ENCODE results near the gene CLDN18. TPM values are rescaled to one million over a fixed set of nuclear protein-coding genes. Genes with fewer than 3 reads are reported as not detected.

CLDN18 gene
- total and polyA plus RNA-seq, 10 of the 15 experiments (the other 5 are each of a cell fraction or from before 2014, with no cell fraction given) = 0.05 to 0.28 (median 0.18) TPM; not detected in 1

DNA sequence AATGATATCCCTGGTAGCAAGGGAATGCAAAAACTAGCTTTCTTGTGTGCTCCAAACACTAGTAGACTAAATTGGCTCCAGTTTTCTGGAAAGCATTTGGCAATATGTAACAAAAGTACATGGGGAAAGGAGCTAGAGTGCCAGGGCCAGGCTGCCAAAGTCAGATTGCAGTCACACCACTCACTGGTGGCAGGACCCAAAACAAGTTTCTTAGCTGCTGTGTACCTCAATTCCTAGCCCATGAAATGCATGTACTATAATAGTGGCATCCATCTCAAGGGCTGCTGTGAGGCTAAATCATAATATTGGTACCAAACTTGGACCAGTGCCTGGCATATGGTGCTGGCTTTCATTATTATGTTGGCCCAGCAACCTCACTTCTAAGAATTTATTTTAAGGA, 49.3 kb downstream of the CLDN18 start:
- peaks cover 16% of the 10 kb centered on the region for H3K4me1 ChIP-seq (ENCODE audit: control insufficient read depth, insufficient read depth, low read length)
- no peak overlapping the region for H3K4me3 ChIP-seq
- H3K79me2 ChIP-seq (ENCODE audit: control insufficient read depth, insufficient read depth, low read length) = no peaks in the 10 kb centered on the region
- ChIA-PET CTCF (interaction anchor here (0.9 to 2.9 kb wide), 5 partner anchors 7 to 953 kb away, joined by 3 to 14 read pairs (median 3); no protein-coding TSS in a partner anchor), POLR2A (no interaction called here), RAD21 (ENCODE audit: unreplicated experiment) (no interaction called here), SMC1A (ENCODE audit: uncharacterized antibody, unreplicated experiment) (interaction anchor here (1.0 to 1.4 kb wide), 2 partner anchors 8 to 9 kb away, joined by 3 to 4 read pairs; no protein-coding TSS in a partner anchor)
- DNase-seq (ENCODE audit: low read depth, low spot score) (no peak), FAIRE-seq (no peak), ATAC-seq (no peak)
- no peak for TF ChIP-seq GABPA (IDR thresholded peaks at IDR 0.05; ENCODE audit: low read depth)
- TF ChIP-seq RFX5 (IDR thresholded peaks at IDR 0.05; ENCODE audit: low read depth, low read length) = no peak
- no peak for TF ChIP-seq SUPT20H (IDR thresholded peaks at IDR 0.05; ENCODE audit: borderline replicate concordance, control insufficient read depth, low read depth, low read length)
- TF ChIP-seq, protein P1, sequence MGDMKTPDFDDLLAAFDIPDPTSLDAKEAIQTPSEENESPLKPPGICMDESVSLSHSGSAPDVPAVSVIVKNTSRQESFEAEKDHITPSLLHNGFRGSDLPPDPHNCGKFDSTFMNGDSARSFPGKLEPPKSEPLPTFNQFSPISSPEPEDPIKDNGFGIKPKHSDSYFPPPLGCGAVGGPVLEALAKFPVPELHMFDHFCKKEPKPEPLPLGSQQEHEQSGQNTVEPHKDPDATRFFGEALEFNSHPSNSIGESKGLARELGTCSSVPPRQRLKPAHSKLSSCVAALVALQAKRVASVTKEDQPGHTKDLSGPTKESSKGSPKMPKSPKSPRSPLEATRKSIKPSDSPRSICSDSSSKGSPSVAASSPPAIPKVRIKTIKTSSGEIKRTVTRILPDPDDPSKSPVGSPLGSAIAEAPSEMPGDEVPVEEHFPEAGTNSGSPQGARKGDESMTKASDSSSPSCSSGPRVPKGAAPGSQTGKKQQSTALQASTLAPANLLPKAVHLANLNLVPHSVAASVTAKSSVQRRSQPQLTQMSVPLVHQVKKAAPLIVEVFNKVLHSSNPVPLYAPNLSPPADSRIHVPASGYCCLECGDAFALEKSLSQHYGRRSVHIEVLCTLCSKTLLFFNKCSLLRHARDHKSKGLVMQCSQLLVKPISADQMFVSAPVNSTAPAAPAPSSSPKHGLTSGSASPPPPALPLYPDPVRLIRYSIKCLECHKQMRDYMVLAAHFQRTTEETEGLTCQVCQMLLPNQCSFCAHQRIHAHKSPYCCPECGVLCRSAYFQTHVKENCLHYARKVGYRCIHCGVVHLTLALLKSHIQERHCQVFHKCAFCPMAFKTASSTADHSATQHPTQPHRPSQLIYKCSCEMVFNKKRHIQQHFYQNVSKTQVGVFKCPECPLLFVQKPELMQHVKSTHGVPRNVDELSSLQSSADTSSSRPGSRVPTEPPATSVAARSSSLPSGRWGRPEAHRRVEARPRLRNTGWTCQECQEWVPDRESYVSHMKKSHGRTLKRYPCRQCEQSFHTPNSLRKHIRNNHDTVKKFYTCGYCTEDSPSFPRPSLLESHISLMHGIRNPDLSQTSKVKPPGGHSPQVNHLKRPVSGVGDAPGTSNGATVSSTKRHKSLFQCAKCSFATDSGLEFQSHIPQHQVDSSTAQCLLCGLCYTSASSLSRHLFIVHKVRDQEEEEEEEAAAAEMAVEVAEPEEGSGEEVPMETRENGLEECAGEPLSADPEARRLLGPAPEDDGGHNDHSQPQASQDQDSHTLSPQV (IDR thresholded peaks at IDR 0.05) = no peak
- no peak for TF ChIP-seq ZNF384 (IDR thresholded peaks at IDR 0.05; ENCODE audit: borderline replicate concordance, low read depth, low read length)
- no peak for TF ChIP-seq CHD4 (IDR thresholded peaks at IDR 0.05)
- no peak for TF ChIP-seq JUND (IDR thresholded peaks at IDR 0.05; ENCODE audit: low read depth, low read length)
- no peak for TF ChIP-seq FOXK2 (IDR thresholded peaks at IDR 0.05)
- TF ChIP-seq, protein P2, sequence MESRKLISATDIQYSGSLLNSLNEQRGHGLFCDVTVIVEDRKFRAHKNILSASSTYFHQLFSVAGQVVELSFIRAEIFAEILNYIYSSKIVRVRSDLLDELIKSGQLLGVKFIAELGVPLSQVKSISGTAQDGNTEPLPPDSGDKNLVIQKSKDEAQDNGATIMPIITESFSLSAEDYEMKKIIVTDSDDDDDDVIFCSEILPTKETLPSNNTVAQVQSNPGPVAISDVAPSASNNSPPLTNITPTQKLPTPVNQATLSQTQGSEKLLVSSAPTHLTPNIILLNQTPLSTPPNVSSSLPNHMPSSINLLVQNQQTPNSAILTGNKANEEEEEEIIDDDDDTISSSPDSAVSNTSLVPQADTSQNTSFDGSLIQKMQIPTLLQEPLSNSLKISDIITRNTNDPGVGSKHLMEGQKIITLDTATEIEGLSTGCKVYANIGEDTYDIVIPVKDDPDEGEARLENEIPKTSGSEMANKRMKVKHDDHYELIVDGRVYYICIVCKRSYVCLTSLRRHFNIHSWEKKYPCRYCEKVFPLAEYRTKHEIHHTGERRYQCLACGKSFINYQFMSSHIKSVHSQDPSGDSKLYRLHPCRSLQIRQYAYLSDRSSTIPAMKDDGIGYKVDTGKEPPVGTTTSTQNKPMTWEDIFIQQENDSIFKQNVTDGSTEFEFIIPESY (IDR thresholded peaks at IDR 0.05) = no peak
- no peak for TF ChIP-seq PML (IDR thresholded peaks at IDR 0.05; ENCODE audit: low read length)
- TF ChIP-seq MTA3 (IDR thresholded peaks at IDR 0.05; ENCODE audit: borderline replicate concordance, low read length) = no peak
- TF ChIP-seq, protein P3, sequence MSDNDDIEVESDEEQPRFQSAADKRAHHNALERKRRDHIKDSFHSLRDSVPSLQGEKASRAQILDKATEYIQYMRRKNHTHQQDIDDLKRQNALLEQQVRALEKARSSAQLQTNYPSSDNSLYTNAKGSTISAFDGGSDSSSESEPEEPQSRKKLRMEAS (IDR thresholded peaks at IDR 0.05; ENCODE audit: low read depth, low read length) = no peak
- no peak for TF ChIP-seq BMI1 (IDR thresholded peaks at IDR 0.05; ENCODE audit: borderline replicate concordance)
- no peak for TF ChIP-seq KAT2A (conservative IDR thresholded peaks at IDR 0.05; ENCODE audit: control insufficient read depth, low read depth, low read length)
- TF ChIP-seq, protein P4, sequence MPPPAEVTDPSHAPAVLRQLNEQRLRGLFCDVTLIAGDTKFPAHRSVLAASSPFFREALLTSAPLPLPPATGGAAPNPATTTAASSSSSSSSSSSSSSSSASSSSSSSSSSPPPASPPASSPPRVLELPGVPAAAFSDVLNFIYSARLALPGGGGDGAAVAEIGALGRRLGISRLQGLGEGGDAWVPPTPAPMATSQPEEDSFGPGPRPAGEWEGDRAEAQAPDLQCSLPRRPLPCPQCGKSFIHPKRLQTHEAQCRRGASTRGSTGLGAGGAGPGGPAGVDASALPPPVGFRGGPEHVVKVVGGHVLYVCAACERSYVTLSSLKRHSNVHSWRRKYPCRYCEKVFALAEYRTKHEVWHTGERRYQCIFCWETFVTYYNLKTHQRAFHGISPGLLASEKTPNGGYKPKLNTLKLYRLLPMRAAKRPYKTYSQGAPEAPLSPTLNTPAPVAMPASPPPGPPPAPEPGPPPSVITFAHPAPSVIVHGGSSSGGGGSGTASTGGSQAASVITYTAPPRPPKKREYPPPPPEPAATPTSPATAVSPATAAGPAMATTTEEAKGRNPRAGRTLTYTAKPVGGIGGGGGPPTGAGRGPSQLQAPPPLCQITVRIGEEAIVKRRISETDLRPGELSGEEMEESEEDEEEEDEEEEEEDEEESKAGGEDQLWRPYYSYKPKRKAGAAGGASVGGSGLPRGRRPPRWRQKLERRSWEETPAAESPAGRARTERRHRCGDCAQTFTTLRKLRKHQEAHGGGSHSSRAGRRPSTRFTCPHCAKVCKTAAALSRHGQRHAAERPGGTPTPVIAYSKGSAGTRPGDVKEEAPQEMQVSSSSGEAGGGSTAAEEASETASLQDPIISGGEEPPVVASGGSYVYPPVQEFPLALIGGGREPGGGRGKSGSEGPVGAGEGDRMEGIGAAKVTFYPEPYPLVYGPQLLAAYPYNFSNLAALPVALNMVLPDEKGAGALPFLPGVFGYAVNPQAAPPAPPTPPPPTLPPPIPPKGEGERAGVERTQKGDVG (CRISPR knock-in tag; IDR thresholded peaks at IDR 0.05) = no peak
- H3K27me3 ChIP-seq (replicated peaks in 1 of 2; ENCODE audit: control insufficient read depth in 2 of 2, insufficient read depth in 2 of 2, low read length in 1 of 2) = no peaks in the 10 kb centered on the region; a peak in 1 of 4 replicates
- no TSS peak for BruUV-seq (replicated peaks)
- H3K9me3 ChIP-seq (replicated peaks; ENCODE audit: control insufficient read depth, insufficient read depth, low read length) = no peaks in the 10 kb centered on the region
- no peak overlapping the region for H3K9ac ChIP-seq (ENCODE audit: control insufficient read depth, insufficient read depth, low read length)
- no peak overlapping the region for H3K27ac ChIP-seq (ENCODE audit: control insufficient read depth, insufficient read depth)
- no peaks in the 10 kb centered on the region for H3K36me3 ChIP-seq (ENCODE audit: control insufficient read depth in 2 of 2, insufficient read depth in 2 of 2, low read length in 1 of 2)
- intact Hi-C loops (cut with micrococcal nuclease; ENCODE audit: unreplicated experiment) = no loop called here
- H3K4me2 ChIP-seq (ENCODE audit: control insufficient read depth, insufficient read depth) = no peak overlapping the region
- in situ Hi-C loops (cut with MboI) = no loop called here
- H4K20me1 ChIP-seq (ENCODE audit: control insufficient read depth, insufficient read depth) = no peaks in the 10 kb centered on the region
- H2AFZ ChIP-seq (ENCODE audit: control insufficient read depth, low read depth, low read length) = no peak overlapping the region

All from GM12878 (cell line).